Spleen (tissue), 7 donors: ENCODE measurements around the gene DNAJB7.

Experiments
- CTCF ChIP-seq, 11 experiments: fragments of 200-600 bp in 7 of 11; fragments of 450-650 bp in 4 of 11; sonication (generic) in 4 of 11; IDR thresholded peaks in 8 of 11; conservative IDR thresholded peaks in 3 of 11; 1 replicate in 7 of 11; 2 replicates in 4 of 11; pipeline versions ENCODE4 v1.4.0 to v1.8.0; 2016 to 2021; ENCODE audit warnings: antibody characterized with exemption in 11 of 11, inconsistent platforms in 4 of 11, mild to moderate bottlenecking in 1 of 11
- POLR2AphosphoS5 ChIP-seq, 3 donors: sonication (generic); formaldehyde crosslinking; IDR thresholded peaks; one replicate each; pipeline ENCODE4 v1.5.1; 2017; ENCODE audit warnings: antibody characterized with exemption in 3 of 3
- donor health status: DM: no; HTN: no; CAD: no; lungs with moderate emphysema.
- donor health status: DM: no; HTN: no; CAD: no.
- donor health status: DM: no; HTN: no; CAD: no.

GRCh38 chr22:40890881-40891280 lies 29.0 kb upstream of the DNAJB7 start:
- TF ChIP-seq CTCF (IDR thresholded peaks at IDR 0.05 in 8 of 11, conservative IDR thresholded peaks at IDR 0.05 in 3 of 11) (no peak), POLR2AphosphoS5 (IDR thresholded peaks at IDR 0.05) (no peak)
